ENCODE data around the gene KLRC4. TPM values are rescaled to one million over a fixed set of nuclear protein-coding genes. Genes with fewer than 3 reads are reported as not detected.

The KLRC4 gene
- total RNA-seq, 1 experiment from 2014 or later = 2.1 TPM

DNA sequence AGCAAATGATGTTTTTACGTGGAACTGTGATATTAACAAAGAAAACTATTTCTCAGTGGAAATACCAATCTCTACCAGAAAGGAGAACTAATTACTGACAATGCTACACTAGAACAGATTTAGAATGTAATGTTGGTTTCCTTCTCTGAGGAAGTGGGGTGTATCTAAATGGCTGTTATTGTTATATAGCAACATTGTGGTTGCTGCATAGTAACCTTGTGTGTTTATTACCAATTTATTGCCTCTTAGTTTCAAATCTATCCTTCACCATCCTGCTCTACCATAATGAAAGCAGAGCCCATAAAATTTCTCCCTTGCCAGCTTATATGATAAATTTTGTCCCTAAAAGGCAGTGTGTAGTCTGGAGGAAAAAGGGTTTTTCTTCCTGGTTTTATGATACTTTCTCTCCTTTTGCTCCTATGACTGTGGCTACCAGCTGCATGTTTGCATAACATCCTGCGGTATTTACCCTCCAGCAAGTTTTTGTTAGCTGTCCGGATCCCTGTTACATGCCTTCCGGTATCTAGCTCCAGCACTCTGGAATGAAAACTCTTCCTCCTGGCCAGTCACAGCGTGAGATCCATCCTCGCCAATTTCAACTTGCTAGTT is 14.1 kb downstream of the KLRC4 start:
- Histone ChIP-seq H3K9ac (ENCODE audit: low read length) (no peak overlapping the region), H3K9me2 (ENCODE audit: insufficient read depth) (no peaks in the 10 kb centered on the region), H3K27ac (ENCODE audit: low read depth, low read length) (peak overlapping the region; percentile 49), H3K4me2 (ENCODE audit: low read length) (no peak overlapping the region), H4K20me1 (ENCODE audit: insufficient read depth) (no peaks in the 10 kb centered on the region), H3K4me3 (replicated peaks in 1 of 2; ENCODE audit: low read depth in 1 of 2, low read length in 2 of 2) (no peak overlapping the region), H3K27me3 (ENCODE audit: insufficient read depth, low read length) (no peaks in the 10 kb centered on the region), H3K36me3 (ENCODE audit: control insufficient read depth in 1 of 2, insufficient read depth in 2 of 2, low read length in 2 of 2) (no peaks in the 10 kb centered on the region), H3K4me1 (ENCODE audit: control insufficient read depth in 1 of 2, insufficient read depth in 2 of 2, low read length in 2 of 2) (peaks cover 20 to 45% of the 10 kb centered on the region in 2 experiments), H3K79me2 (ENCODE audit: insufficient read depth, low read length) (no peaks in the 10 kb centered on the region), H2AFZ (ENCODE audit: low read depth, low read length, poor library complexity, severe bottlenecking) (no peak overlapping the region), H3K9me3 (ENCODE audit: control insufficient read depth in 1 of 2, insufficient read depth in 1 of 2, low read depth in 1 of 2, low read length in 2 of 2) (no peaks in the 10 kb centered on the region)
- intact Hi-C loops (cut with micrococcal nuclease) = no loop called here
- TF ChIP-seq CBX3 (IDR thresholded peaks at IDR 0.05; ENCODE audit: low read depth) = no peak
- no peak for TF ChIP-seq EZH2phosphoT487 (IDR thresholded peaks at IDR 0.05; ENCODE audit: borderline replicate concordance)
- TF ChIP-seq POLR2AphosphoS5 (IDR thresholded peaks at IDR 0.05; ENCODE audit: low read depth, low read length) = no peak
- no peak for TF ChIP-seq ZFX (IDR thresholded peaks at IDR 0.05)
- no peak for TF ChIP-seq ELF1 (IDR thresholded peaks at IDR 0.05; ENCODE audit: borderline replicate concordance, low read depth)
- TF ChIP-seq TCF7L2 (IDR thresholded peaks at IDR 0.05; ENCODE audit: borderline replicate concordance, extremely low read depth, insufficient read depth, insufficient read length) = no peak
- TF ChIP-seq EZH2 (IDR thresholded peaks at IDR 0.05) = no peak
- no peak for TF ChIP-seq SP1 (IDR thresholded peaks at IDR 0.05; ENCODE audit: low read depth)
- no peak for TF ChIP-seq RAD21 (IDR thresholded peaks at IDR 0.05; ENCODE audit: low read depth)
- TF ChIP-seq, protein P1, sequence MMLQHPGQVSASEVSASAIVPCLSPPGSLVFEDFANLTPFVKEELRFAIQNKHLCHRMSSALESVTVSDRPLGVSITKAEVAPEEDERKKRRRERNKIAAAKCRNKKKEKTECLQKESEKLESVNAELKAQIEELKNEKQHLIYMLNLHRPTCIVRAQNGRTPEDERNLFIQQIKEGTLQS (IDR thresholded peaks at IDR 0.05) = no peak
- TF ChIP-seq, protein P2, sequence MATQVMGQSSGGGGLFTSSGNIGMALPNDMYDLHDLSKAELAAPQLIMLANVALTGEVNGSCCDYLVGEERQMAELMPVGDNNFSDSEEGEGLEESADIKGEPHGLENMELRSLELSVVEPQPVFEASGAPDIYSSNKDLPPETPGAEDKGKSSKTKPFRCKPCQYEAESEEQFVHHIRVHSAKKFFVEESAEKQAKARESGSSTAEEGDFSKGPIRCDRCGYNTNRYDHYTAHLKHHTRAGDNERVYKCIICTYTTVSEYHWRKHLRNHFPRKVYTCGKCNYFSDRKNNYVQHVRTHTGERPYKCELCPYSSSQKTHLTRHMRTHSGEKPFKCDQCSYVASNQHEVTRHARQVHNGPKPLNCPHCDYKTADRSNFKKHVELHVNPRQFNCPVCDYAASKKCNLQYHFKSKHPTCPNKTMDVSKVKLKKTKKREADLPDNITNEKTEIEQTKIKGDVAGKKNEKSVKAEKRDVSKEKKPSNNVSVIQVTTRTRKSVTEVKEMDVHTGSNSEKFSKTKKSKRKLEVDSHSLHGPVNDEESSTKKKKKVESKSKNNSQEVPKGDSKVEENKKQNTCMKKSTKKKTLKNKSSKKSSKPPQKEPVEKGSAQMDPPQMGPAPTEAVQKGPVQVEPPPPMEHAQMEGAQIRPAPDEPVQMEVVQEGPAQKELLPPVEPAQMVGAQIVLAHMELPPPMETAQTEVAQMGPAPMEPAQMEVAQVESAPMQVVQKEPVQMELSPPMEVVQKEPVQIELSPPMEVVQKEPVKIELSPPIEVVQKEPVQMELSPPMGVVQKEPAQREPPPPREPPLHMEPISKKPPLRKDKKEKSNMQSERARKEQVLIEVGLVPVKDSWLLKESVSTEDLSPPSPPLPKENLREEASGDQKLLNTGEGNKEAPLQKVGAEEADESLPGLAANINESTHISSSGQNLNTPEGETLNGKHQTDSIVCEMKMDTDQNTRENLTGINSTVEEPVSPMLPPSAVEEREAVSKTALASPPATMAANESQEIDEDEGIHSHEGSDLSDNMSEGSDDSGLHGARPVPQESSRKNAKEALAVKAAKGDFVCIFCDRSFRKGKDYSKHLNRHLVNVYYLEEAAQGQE (IDR thresholded peaks at IDR 0.05; ENCODE audit: low read depth) = no peak
- no peak for TF ChIP-seq POLR2A (IDR thresholded peaks at IDR 0.05; ENCODE audit: borderline replicate concordance, extremely low read depth, insufficient read depth, insufficient read length)
- no peak for TF ChIP-seq YY1 (IDR thresholded peaks at IDR 0.05; ENCODE audit: extremely low read depth, insufficient replicate concordance, low read depth, low read length)
- TF ChIP-seq ZNF274 (IDR thresholded peaks at IDR 0.05; ENCODE audit: low read depth, low read length) = no peak
- RAD21 ChIA-PET (ENCODE audit: low non-redundant PET in 1 of 2, low total read pairs in 2 of 2, uncharacterized antibody in 2 of 2, unreplicated experiment in 2 of 2) = no interaction called here
- DNase-seq (ENCODE audit: low read depth, low spot score) = no peak
- BruUV-seq (replicated peaks) = no TSS peak
- CTCF ChIA-PET = no interaction called here
- no peak for ATAC-seq
- POLR2A ChIA-PET = no interaction called here

Data from HCT116 (cell line).